ENCODE data around the gene TMUB1.

GRCh38 chr7:151123822-151124464 lies 40.6 kb upstream of the TMUB1 start:
- TF ChIP-seq POLR2A (IDR thresholded peaks at IDR 0.05), result no peak
- peak; percentile 92 to 98 (median 94) for TF ChIP-seq CTCF (IDR thresholded peaks at IDR 0.05)
